Prostate gland (tissue), 2 donors: ENCODE results near the gene VEPH1. TPM values are rescaled to one million over a fixed set of nuclear protein-coding genes. Genes with fewer than 3 reads are reported as not detected.

Source experiments
- DNase-seq: peaks from one replicate; pipeline ENCODE4 v3.0.0-alpha.2; 2019; ENCODE audit warnings: low spot score
- H3K27ac ChIP-seq, 2 donors: fragments of 200-600 bp; sonication (generic); 2 replicates each; pipeline ENCODE4 v1.5.1; 2017 to 2019
- H3K27me3 ChIP-seq: fragments of 200-600 bp; sonication (generic); replicated peaks from 2 replicates; pipeline ENCODE4 v1.5.1; 2019; ENCODE audit not compliant: insufficient read depth
- H3K36me3 ChIP-seq, 2 donors: fragments of 200-600 bp; sonication (generic); 1 replicate in 1 of 2; 2 replicates in 1 of 2; pipeline versions ENCODE4 v1.5.1 to v1.8.1; 2017 to 2019
- H3K4me1 ChIP-seq: fragments of 200-600 bp; sonication (generic); replicated peaks from 2 replicates; pipeline ENCODE4 v1.5.1; 2019
- H3K4me3 ChIP-seq, 2 donors: fragments of 200-600 bp; sonication (generic); 2 replicates each; pipeline ENCODE4 v1.5.1; 2017 to 2019
- H3K9me3 ChIP-seq: fragments of 200-600 bp; sonication (generic); 2 replicates; pipeline ENCODE4 v1.5.1; 2017
- CTCF ChIP-seq, 4 experiments: fragments of 200-600 bp in 2 of 4; fragments of 450-650 bp in 2 of 4; sonication (generic) in 2 of 4; IDR thresholded peaks; 1 replicate in 3 of 4; 2 replicates in 1 of 4; pipeline ENCODE4 v1.5.1; 2016 to 2019; ENCODE audit warnings: antibody characterized with exemption in 4 of 4, mild to moderate bottlenecking in 2 of 4, moderate library complexity in 2 of 4
- POLR2A ChIP-seq: fragments of 450-650 bp; IDR thresholded peaks from one replicate; pipeline ENCODE4 v1.6.1; 2016; ENCODE audit warnings: antibody characterized with exemption, mild to moderate bottlenecking
- POLR2AphosphoS5 ChIP-seq: sonication (generic); formaldehyde crosslinking; IDR thresholded peaks from one replicate; pipeline ENCODE4 v1.6.1; 2017; ENCODE audit warnings: antibody characterized with exemption
- WGBS: methylation state at CpG from one replicate; pipeline ENCODE4 v1.1.5; 2018; 5-methylcytosine and 5-hydroxymethylcytosine counted together
- intact Hi-C: fragments of 100-400 bp; cut with DNase I; formaldehyde crosslinking; loops from one replicate; pipeline ENCODE4 v1.14.2; 2022
- total RNA-seq, 2 donors: library from RNA; depleted of rRNA; stranded (reverse); fragments of >200 nt; gene quantifications; one replicate each; pipeline ENCODE4 v1.1.0, GENCODE V29; 2016

VEPH1 gene
- total RNA-seq, 2 donors from 2014 or later = 1.4 to 3.4 TPM

- Histone ChIP-seq H3K27me3 (no peaks in the 10 kb centered on the region), H3K4me1 (no peaks in the 10 kb centered on the region), H3K4me3 (no peak overlapping the region), H3K9me3 (no peaks in the 10 kb centered on the region), H3K27ac (no peak overlapping the region), H3K36me3 (no peaks in the 10 kb centered on the region)
- DNase-seq = no peak
- intact Hi-C loops = no loop called here
- TF ChIP-seq CTCF (IDR thresholded peaks at IDR 0.05) (no peak), POLR2AphosphoS5 (no peak), POLR2A (no peak)
- 67% methylated on average over 5 of the region's 5 CpGs for WGBS
Measured at GRCh38 chr3:157282261-157283191, 220.7 kb downstream of the VEPH1 start.

DNA sequence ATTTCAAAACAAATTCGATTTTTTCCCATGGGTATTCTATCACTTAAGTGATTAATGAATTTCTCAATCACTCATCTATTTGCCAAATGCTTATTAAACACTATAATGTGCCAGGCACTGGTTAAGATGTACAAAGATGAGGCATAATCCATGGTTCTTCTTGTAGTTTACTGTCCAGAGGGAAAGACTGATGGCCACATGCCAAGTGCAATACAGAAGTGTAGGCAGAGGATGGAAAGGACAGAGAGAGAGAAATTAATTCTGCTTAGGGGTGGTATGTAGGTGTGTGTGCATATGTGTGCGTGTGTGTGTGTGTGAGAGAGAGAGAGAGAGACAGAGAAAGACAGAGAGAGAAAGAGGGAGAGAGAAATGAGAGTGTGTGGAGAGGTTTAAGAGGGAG lies 222.4 kb downstream of the VEPH1 start:
- WGBS = 90% methylated on average over 2 of the region's 2 CpGs
- intact Hi-C loops = no loop called here

DNA sequence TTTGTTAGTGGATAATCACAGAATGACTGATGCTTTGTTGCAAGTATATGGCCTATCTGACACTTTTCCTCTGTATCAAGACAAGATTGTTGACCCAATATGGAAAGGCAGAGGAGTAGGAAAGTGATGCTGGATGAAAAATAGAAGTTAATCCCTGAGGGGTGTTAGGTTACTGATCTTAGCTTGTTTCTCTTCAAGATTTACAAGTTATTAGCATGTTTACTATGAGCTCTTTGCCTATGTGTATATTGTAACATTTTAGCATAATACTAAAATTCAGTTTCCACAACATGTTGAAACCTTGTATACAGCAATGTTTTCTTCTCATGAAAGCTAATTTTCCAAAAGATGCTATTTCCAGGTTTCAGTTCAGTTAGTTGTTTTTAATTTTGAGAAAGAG lies 222.9 kb downstream of the VEPH1 start:
- Histone ChIP-seq H3K4me3 (no peak overlapping the region), H3K27ac (no peak overlapping the region), H3K9me3 (no peaks in the 10 kb centered on the region), H3K36me3 (no peaks in the 10 kb centered on the region), H3K27me3 (no peaks in the 10 kb centered on the region), H3K4me1 (no peaks in the 10 kb centered on the region)
- TF ChIP-seq POLR2AphosphoS5 (no peak), CTCF (IDR thresholded peaks at IDR 0.05) (no peak), POLR2A (no peak)
- intact Hi-C loops = no loop called here
- DNase-seq = no peak

More for the DNA sequence above, 222.4 kb downstream of the VEPH1 start:
- TF ChIP-seq CTCF (IDR thresholded peaks at IDR 0.05) = no peak
- no peak for TF ChIP-seq POLR2A
- Histone ChIP-seq H3K36me3 (no peaks in the 10 kb centered on the region), H3K4me3 (no peak overlapping the region), H3K27me3 (no peaks in the 10 kb centered on the region), H3K4me1 (no peaks in the 10 kb centered on the region), H3K9me3 (no peaks in the 10 kb centered on the region), H3K27ac (no peak overlapping the region)
- no peak for DNase-seq

- Histone ChIP-seq H3K27me3 (no peaks in the 10 kb centered on the region), H3K9me3 (no peaks in the 10 kb centered on the region), H3K4me3 (no peak overlapping the region), H3K4me1 (no peaks in the 10 kb centered on the region), H3K36me3 (no peaks in the 10 kb centered on the region), H3K27ac (no peak overlapping the region)
- TF ChIP-seq POLR2A (no peak), CTCF (IDR thresholded peaks at IDR 0.05) (no peak), POLR2AphosphoS5 (no peak)
- intact Hi-C loops = no loop called here
- WGBS = 100% methylated on average over 1 of the region's 1 CpG
- no peak for DNase-seq
Measured at GRCh38 chr3:157279237-157279636, 224.0 kb downstream of the VEPH1 start.

DNA sequence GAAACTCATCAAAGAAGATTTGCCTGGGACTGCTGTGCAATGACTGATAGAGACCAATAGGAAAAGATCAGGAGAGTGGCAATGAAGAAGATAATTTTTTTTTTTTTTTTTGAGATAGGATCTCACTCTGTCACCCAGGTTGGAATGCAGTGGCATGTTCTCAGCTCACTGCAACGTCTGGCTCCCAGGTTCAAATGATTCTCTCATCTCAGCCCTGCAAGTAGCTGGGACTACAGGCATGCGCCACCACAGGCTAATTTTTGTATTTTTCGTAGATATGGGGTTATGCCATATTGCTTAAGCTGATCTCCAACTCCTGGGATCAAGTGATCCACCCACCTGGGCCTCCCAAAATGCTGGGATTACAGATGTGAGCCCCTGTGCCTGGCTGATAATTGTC lies 226.4 kb downstream of the VEPH1 start:
- H3K27ac ChIP-seq = no peak overlapping the region
- no peaks in the 10 kb centered on the region for H3K9me3 ChIP-seq
- H3K27me3 ChIP-seq = no peaks in the 10 kb centered on the region
- intact Hi-C loops = no loop called here
- TF ChIP-seq POLR2AphosphoS5 (no peak), POLR2A (no peak), CTCF (IDR thresholded peaks at IDR 0.05) (no peak)
- no peaks in the 10 kb centered on the region for H3K4me1 ChIP-seq
- no peak overlapping the region for H3K4me3 ChIP-seq
- H3K36me3 ChIP-seq = no peaks in the 10 kb centered on the region
- DNase-seq = no peak
- 83% methylated on average over 3 of the region's 3 CpGs for WGBS
